Stimulated activated CD8-positive, alpha-beta memory T cell treated with anti-CD3 and anti-CD28 coated beads, Interleukin-15, amount 100 ng/mL, for 4 hours (primary cell): ENCODE measurements around the gene ERMAP.
"Not testable (repeated sequence)": the region's sequence is repeated elsewhere in the genome, so short reads cannot be mapped to it uniquely, and the experiment has no call there.

ENCODE experiments used
- DNase-seq, 2 donors: peaks; one replicate each; pipeline ENCODE4 v3.0.0-alpha.2; 2020; ENCODE audit warnings: low read depth in 2 of 2

The ERMAP gene

DNA sequence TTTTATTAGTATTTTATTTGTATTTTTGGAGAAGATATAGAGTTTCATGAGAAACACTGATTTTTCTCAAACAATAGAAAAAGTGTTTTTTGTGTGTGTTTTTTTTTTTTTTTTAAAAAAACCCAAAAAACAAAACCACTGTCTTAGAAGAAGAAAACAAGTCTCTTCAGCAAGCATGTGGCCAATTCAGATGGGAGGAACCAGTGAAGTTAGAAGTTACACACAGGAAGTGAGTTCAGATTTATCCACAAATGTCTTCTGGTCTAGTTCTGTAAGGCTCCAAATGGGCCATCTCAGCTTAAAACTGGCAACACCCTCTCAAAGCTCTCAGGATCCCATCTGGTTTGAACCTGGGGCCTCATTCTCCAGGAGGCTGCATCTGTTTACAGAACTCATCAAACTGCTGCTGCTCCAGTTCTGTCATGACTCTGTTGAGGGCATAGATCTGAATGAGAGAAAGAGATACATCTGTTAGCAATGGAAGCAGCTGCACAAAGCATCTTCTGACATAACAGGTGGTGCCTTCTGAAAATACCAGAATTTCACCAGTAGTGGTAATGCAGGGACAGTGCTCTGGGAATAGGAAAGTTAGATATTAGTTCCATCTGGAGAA, 9.8 kb upstream of the ERMAP start:
- no peak for DNase-seq

DNA sequence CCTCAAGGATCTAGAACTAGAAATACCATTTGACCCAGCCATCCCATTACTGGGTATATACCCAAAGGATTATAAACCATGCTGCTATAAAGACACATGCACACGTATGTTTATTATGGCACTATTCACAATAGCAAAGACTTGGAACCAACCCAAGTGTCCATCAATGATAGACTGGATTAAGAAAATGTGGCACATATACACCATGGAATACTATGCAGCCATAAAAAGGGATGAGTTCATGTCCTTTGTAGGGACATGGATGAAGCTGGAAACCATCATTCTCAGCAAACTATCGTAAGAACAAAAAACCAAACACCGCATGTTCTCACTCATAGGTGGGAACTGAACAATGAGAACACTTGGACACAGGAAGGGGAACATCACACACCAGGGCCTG, 2.1 kb upstream of the ERMAP start:
- DNase-seq, result not testable (repeated sequence)

DNA sequence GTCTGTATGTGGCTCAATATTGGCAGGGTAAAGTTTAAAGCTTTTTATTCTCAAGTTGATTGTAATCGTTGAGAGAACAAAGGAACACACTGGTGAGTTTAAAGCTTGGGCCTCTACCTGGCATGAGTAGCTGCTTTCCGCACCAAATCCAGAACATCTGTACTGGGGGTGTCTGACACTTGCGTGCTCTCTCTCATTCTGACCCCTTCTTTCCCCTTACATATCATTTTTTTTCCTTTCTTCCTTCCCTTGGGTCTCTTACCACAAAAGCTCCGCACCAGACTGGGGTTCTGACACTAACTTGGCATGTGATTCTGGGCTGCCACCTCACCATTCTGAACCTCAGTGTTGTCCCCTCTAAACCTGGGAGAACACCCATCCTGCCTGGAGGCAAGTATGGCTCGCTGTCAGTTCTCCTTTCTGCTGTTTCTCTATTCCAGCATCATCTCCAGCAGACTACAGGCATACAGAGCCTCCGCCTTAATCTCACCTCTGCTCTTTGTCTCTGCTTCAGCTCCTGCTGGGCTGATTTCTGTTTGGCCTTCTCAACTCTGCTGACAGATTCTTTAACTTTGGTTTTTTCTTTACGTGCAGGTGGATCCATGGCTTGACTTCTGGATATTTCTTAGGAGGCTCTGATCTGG, 859 bp upstream of the ERMAP start:
- DNase-seq, result no peak

DNA sequence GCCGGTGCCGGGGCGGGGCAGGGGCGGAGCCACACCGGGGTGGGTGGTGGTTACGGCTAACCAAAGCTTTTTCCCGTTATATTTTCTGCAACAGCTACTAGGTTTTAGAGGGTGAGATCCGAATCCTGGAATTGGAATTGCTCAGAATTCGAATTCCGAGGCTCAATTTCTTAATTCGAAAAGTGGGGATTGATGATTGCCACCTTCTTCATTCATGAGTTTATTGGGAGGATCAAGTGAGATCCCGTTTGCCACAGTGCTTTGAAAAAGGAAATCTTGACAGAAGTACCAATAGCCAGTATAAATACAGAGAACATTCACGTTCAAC, 482 bp downstream of the ERMAP start:
- no peak for DNase-seq

DNA sequence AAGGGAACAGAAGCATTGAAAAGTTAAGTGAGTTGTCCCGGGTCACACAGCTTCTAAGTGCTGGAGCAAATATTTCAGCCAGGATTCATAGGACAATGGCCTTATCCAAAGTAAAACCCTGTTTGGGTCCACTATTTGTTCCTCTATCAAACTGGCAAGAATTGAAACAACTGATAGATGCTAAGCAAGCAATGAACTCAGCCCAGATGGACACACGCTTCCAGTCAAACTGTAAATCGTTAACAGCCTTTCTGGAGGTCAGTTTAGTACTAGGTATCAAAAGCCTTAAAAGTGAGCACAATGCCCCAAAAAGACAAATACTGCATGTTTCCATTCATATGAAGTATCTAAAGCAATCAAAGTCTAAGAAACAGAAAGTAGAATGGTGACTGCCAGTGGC, 1.1 kb downstream of the ERMAP start:
- DNase-seq, result no peak

DNA sequence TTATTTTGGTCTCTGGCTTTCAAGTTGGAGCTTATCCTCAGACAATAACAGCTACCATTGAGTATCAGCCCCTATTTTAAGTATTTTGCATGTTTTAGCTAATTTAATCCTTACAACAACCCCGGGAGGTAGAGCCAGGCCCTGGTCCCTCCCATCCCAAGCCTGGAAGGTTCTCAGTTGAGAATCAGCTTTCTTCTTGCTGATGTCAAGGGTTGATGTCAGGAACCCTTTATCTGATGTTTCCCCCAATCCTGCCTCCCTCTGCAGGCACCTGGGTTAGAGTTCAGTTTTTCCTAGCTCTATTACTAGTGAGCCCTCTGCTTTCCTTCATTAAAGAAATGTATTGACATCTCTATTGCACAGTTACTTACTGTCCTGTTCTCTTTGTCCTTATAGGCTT, 3.9 kb downstream of the ERMAP start:
- no peak for DNase-seq

DNA sequence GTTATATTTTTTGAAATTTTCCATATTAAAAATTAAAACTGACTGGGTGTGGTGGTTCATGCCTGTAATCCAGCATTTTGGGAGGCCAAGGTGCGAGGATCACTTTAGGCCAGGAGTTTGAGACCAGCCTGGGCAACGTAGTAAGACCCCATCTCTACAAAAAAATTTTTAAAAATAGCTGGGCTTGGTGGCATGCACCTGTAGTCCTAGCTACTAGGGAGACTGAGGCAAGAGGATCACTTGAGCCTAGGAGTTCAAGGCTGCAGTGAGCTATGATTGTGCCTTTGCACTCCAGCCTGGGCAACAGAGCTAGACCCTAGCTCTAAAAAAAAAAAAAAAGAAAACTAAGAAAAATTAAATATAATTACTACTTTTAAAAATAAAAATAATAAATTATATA, 4.8 kb downstream of the ERMAP start:
- no peak for DNase-seq

DNA sequence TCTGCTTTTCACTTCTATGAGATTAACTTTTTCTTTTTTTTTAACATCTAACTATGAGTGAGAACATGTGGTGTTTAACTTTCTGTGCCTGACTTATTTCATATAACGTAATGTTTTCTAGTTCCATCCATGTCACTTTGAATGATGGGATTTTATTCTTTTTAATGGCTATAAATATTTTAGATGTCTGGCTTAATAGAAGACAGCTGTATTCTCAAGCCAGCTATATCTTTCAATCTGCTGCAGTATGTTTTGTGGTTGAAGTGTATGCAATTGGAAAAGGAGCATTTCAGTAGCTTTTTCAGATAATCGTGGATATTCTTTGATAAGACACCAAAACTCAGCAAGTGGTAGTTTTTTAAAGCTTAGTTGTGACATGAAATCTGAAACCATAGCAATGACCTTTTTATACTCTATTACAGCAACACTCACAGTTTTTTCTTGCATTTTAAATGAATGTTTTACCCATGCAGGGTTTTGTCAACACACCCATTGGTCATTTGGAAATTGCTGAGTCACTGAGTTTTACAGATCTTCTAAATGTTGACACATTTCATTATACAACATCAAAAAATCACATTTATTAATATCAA, 6.0 kb downstream of the ERMAP start:
- DNase-seq, result no peak

DNA sequence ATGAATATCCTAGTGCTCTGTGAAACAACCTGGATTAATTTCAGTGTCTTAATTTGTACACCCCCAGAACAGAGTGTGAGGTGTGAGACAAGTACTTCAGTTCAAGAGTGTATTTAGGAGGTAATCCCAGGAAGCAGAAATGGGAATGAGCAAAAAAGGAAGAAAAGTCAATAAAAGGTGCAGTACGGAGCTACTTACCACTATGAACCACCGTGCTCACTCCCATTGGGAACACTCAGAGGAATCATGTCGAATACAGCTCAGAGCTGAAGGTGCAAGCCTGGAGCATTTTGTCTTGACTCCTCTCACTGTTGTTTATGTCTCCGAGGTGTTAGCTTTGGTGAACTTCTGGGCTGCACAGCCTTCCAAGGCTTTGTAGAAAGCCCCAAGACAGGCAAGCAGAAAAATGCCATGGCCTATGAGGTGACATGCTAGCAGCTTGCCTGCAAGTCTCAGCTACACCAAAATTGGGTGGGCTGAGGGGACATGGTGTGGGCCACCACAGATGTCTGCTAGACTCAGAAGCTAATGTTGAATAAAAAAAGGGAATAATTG, 7.6 kb downstream of the ERMAP start:
- no peak for DNase-seq

DNA sequence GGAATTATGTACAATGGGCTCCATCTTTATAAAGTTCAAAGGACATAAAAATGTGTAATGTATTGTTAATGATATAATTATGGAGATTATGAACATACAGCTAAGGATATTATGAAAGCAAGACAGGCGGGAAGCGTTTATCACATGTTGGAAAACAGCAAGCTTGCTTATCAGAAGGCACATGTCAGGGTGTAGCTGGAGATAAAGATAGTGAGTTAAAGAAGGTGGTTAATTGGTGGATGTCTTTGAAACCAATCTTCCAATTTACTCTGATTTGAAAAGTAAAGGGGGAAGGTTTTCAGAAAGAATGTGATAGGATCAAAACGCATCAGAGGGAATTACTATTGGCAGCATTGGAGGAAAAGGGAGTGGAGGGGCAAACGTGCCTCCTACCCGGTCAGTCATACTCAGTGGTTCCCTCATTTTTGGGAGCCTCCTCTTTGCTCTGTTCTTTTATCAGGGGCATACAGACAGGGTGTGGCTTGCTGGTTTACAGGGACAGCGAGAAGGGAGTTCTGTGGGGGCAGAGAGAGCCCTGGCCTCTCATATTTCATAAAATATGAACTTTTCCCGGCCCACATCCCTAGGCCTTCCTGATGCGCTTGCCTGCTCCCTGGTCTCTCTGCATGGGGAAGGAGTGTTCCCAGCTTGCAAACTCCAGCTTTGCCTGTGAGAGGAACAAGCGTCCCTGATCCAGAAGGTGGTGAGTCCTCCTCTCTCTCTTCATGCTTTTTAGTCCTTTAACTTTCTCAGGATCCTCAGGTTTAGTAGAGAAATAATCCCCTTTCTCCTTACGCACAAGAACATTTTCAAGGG, 8.3 kb downstream of the ERMAP start:
- no peak for DNase-seq

DNA sequence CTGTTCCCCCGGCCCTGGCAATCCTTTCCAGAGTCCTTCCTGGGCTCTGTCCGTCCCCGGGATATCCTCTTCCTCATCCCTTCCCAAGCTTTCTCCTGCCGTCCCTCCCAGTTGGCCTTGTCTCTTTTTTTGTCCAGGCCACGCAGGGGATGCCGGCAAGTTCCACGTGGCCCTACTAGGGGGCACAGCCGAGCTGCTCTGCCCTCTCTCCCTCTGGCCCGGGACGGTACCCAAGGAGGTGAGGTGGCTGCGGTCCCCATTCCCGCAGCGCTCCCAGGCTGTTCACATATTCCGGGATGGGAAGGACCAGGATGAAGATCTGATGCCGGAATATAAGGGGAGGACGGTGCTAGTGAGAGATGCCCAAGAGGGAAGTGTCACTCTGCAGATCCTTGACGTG, 13.7 kb downstream of the ERMAP start:
- no peak for DNase-seq

DNA sequence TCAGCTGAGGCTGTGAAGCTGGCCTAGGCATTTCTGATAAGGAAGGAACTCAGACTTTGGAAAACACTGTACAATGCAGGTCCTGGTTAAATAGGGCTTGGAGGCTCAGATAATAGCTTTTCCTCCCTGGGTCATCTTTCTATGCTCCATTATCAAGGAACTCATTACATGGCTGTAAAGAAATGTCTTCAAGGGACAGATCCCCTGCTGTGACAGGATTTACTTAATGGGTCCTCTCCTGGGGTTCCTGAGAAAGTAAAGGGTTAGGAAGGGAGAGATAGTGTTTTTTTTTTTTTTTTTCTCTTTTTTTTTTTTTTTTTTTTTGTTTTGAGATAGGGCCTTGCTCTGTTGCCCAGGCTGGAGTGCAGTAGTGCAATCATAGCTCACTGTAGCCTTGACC, 14.4 kb downstream of the ERMAP start:
- no peak for DNase-seq

DNA sequence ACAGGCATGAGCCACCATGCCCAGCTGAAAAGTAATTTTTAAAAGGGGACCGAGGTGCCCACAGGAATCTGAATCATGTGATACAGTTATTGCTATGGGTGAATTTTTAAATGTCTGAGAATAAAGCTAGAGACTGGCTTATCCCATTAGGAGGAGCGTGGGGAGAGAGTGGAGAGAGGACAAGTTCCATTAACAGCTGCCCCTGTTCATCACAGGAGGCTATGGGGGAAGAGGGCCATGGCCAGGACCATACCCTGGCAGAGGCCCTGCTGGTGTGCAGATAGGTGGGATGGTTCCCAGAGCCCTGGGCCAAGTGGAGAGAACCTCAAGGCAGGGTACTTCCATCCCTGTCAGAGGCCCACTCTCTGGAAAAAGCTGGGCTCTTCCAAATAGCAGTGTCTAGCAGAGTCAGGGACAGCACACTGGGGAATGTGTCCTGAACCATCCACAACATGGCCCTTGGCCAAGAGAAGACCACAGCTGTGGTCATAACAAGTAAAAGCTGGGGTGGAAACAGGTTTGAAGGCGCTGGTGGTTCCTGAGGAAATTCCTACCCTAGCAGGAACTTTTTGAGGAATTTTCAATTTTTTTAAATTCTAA, 15.8 kb downstream of the ERMAP start:
- no peak for DNase-seq

DNA sequence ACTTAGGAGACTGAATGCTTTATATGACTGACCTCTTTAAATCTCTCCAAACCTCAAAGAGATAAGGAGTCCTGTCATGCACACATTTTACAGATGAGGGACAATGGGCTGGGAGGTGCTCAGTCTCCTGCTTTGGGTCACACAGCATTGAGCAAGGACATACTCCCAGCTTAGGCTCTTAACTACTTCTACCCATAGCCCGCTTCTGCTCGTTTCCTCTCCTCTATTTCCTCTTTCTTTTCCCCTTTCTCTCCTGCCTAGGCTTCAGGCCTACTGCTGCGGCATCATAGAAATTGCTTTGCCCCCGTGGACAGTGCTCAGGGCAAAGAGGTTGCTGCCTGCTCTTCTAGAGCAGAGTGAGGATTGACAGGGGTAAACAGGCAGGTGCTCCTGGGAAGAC, 17.1 kb downstream of the ERMAP start:
- DNase-seq, result no peak

DNA sequence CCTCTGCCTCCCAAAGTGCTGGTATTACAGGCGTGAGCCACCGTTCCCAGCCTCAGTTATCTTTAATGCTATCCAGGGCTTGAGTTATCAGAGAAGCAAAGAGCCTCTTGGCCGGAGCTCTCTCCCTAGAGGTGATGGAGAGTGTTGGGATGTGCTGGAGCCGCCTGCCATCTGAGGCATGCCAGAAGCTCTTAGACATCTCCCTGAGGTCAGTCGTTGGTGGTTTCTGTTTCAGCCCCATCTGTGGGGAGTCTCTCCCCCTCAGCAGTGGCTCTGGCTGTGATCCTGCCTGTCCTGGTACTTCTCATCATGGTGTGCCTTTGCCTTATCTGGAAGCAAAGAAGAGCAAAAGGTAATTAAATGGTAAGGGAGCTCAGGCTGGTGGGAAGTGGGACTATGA, 17.9 kb downstream of the ERMAP start:
- DNase-seq, result no peak

DNA sequence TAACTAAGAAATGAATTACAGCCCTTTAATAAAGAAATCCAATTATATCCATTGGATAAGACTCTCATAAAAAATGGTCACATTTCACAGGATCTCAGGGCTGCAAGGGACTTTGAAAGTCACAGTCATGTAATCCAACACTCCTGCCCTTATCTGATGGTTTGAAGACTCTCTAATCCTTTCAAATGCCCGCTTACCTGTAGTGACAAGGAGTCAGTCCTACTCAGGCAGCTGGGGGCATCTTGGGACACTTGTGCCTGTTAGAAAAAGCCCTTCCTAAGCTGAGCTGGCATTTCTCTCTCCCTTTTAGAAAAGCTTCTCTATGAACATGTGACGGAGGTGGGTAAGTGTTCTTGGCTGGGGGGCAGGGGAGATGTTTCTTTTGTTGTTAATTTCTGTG, 18.5 kb downstream of the ERMAP start:
- no peak for DNase-seq

DNA sequence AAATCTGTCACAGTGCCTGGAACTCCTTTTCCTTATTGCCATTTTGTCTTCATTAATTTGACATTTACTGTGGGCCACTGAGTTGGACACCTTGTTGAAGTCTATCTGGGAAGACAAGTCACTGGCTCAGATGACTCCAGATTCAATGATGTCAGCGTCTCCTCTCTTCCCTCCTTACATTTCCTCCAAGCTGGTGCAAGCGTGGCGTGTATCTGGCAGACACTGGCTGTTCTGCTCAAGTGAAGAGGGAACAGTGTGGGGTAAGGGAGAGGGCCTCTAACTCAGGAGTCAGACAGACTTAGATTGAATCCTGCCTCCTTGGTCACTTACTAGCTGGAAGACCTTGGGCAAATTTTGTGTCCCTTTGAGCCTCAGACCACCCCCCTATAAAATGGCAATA, 20.8 kb downstream of the ERMAP start:
- no peak for DNase-seq

DNA sequence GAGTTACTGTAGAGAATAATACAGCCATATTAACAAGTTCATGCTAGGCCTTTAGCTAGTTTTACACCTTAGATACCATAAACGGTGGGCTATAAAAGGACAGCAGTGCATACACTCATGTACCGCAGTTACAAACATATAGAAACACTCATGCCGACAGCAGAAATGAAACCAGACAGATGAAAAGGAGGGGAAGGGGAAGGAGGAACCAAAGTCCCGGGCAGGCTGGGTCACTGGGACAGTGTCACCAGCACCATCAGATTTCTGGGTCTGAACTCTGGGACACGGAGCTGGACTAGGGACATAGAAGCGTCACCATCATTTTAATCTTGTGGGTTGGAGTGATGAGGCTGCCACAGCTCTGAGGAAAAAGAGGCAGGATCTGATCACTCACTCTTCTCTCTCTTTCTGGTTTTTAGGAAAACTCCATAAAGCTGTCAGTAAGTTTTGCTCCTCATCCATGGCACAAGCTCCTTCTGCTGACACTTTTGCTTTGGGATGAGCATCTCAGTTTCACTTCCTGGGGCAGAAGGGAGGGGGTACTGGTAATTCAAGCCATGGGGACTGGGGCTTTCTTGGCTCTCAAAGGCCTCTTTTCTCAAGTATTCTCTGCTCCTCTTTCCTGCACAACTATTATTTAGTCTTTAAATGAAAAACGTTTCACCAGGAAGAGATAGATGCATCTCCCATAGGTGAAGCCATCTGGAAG, 21.7 kb downstream of the ERMAP start:
- DNase-seq, result no peak

DNA sequence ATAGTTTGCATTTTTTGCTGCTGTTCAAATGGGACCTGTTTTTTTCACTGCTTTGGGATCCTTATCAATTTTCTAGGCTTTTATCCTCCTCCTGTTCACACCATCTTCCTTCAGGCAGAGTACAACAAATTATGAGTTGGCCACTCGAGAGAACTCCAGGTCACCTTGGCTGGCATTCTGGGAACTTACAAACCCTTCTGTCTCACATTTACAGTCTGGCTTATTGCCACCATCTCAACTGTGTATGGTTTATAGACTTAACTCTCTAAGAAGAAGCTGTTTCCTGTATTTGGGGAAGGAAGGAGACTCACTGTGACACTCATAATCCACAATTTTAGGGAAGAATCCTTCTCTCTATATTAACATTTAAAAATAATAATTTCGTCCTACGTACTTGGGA, 24.1 kb downstream of the ERMAP start:
- DNase-seq, result no peak

DNA sequence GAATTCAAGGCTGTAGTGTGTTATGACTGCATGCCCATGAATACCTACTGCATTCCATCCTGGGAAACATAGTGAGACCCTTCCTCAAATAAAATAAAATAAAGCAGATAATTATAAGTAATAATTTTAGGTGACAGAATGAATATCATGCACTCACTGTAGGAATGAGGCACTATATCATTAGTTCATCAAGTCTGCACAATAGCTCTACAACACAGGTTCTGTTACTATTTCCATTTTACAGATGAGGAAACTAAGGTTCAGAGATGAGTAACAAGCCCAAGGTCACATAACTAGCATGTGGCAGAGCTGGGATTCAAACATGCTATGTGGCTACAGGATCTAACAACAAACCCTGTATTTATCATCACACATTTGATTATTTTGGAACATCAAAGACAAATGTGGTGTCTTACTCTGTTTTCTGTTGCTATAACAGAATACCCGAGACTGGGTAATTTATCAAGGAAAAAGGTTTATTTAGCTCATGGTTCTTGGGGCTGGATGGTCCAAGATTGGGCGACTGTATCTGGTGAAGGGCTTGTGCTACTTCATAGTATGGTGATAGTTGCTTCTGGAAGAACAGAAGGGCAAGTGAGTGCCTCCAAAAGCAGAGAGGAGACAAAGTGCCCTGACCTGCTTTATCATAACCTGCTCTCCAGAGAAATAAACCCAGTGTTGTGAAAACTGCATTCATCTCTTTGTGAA, 24.7 kb downstream of the ERMAP start:
- DNase-seq, result no peak

DNA sequence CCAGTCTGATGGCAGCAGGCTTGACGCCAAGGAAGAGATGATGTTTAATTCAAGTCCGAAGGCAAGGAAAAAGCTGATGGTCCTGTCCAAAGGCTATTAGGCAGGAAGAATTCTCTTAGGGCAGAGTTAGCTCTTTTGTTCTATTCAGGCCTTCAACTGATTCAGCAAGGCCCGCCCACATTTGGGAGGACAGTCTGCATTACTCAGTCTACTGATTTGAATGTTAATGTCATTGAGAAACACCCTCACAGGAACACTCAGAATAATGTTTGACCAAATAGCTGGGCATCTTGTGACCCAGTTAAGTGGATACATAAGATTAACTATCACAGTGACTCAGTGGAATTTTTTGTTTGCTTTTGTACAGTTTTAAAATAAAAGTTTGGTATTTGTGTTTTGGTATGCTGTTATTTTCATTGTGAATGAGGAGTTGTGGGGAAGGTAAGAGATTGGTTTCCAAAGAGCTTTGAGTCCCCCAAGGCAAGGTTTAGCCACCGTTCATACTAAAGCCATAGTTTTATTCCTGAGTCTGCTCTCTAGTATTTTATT, 27.7 kb downstream of the ERMAP start:
- no peak for DNase-seq
